ENCODE results near the gene GTF2F1. TPM values are rescaled to one million over a fixed set of nuclear protein-coding genes. Genes with fewer than 3 reads are reported as not detected.

GTF2F1 gene
- total and polyA plus RNA-seq, 10 of the 15 experiments (the other 5 are each of a cell fraction or from before 2014, with no cell fraction given), result 4.5 to 61.7 (median 48.5) TPM

DNA sequence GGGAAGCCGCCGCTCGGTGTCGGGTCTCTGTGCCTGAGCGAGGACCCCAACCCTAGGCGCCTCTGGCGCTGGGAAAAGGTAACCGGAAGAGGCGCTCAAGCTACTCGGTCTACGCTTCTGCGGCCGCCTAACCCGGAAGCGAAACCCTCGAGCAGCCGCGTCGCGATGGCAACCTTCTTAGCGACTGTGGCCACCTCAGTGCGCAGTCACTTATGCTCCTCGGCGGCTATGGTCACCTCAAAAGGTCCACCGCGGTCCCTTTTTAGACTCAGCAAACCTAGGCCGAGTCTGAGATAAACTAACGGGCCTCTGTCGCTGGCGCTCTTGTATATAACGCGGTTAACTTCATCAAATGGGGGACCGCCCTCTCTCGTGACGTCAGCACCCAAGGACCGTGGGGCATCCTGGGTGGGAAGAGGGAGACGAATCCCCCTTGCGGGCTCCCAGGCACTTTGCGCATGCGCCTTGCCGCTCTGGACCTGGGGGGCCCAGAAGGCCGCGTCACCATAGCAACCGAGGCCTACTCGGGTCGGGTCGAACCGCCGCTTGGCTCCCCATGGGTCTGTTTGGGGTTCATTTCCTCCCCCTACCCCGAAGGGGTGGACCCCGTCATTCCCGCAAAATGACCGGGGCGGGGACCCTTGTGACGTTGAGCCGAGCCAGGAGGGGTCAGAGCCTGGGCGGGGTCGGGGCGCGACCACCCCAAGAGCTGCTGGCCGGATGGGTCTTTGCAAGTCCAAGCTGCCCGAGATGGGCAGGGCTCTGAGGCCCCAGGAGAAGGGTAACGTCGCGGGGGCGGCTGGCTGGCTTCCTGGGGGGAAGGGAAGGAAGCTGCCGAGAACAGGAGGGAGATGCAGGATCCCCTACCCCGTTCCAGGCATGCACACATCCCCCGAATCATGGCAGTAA is at the start of gene GTF2F1 (continued):
- TF ChIP-seq ETV6 (conservative IDR thresholded peaks at IDR 0.05 in 1 of 2, IDR thresholded peaks at IDR 0.05 in 1 of 2; ENCODE audit: borderline replicate concordance in 1 of 2, low read depth in 1 of 2) (peak in 1 of 2 experiments; percentile 61; a peak in 1 of 4 replicates), JUND (IDR thresholded peaks at IDR 0.05; ENCODE audit: low read depth, low read length) (no peak), IKZF1 (conservative IDR thresholded peaks at IDR 0.05) (peak; percentile 55), KDM1A (IDR thresholded peaks at IDR 0.05; ENCODE audit: borderline replicate concordance) (no peak), HDAC2 (IDR thresholded peaks at IDR 0.05) (no peak), RFX5 (IDR thresholded peaks at IDR 0.05; ENCODE audit: low read depth, low read length) (0 out of 2 replicates have a peak, but pooled peaks have one; percentile 18), BRCA1 (IDR thresholded peaks at IDR 0.05; ENCODE audit: low read depth, low read length) (no peak), ZNF24 (IDR thresholded peaks at IDR 0.05) (peak; percentile 5; the same call in 1 of the 2 replicates), ZBTB4 (CRISPR knock-in tag; IDR thresholded peaks at IDR 0.05) (no peak), NR2F1 (conservative IDR thresholded peaks at IDR 0.05) (peak; percentile 56), ZNF622 (IDR thresholded peaks at IDR 0.05) (no peak), MEF2B (IDR thresholded peaks at IDR 0.05; ENCODE audit: partially characterized antibody, poor library complexity, severe bottlenecking) (peak; percentile 80), NBN (IDR thresholded peaks at IDR 0.05) (peak; percentile 98), TARDBP (IDR thresholded peaks at IDR 0.05; ENCODE audit: borderline replicate concordance) (no peak), KAT2A (conservative IDR thresholded peaks at IDR 0.05; ENCODE audit: control insufficient read depth, low read depth, low read length) (no peak), TCF12 (IDR thresholded peaks at IDR 0.05; ENCODE audit: low read depth, low read length) (no peak), SRF (IDR thresholded peaks at IDR 0.05; ENCODE audit: low read depth in 2 of 2, low read length in 2 of 2) (no peak), FOXK2 (IDR thresholded peaks at IDR 0.05) (no peak), STAT1 (conservative IDR thresholded peaks at IDR 0.05) (0 out of 2 replicates have a peak, but pooled peaks have one; percentile 31), EGR1 (IDR thresholded peaks at IDR 0.05; ENCODE audit: borderline replicate concordance in 1 of 2, low read depth in 2 of 2, low read length in 2 of 2) (peak in 1 of 2 experiments; percentile 85; a peak in 2 of 3 replicates), PAX8 (IDR thresholded peaks at IDR 0.05) (no peak), MXI1 (IDR thresholded peaks at IDR 0.05; ENCODE audit: low read depth, low read length) (peak; percentile 88)
- TF ChIP-seq, protein P1, sequence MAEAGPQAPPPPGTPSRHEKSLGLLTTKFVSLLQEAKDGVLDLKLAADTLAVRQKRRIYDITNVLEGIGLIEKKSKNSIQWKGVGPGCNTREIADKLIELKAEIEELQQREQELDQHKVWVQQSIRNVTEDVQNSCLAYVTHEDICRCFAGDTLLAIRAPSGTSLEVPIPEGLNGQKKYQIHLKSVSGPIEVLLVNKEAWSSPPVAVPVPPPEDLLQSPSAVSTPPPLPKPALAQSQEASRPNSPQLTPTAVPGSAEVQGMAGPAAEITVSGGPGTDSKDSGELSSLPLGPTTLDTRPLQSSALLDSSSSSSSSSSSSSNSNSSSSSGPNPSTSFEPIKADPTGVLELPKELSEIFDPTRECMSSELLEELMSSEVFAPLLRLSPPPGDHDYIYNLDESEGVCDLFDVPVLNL (IDR thresholded peaks at IDR 0.05; ENCODE audit: low read depth, low read length), result no peak
- TF ChIP-seq, protein P2, sequence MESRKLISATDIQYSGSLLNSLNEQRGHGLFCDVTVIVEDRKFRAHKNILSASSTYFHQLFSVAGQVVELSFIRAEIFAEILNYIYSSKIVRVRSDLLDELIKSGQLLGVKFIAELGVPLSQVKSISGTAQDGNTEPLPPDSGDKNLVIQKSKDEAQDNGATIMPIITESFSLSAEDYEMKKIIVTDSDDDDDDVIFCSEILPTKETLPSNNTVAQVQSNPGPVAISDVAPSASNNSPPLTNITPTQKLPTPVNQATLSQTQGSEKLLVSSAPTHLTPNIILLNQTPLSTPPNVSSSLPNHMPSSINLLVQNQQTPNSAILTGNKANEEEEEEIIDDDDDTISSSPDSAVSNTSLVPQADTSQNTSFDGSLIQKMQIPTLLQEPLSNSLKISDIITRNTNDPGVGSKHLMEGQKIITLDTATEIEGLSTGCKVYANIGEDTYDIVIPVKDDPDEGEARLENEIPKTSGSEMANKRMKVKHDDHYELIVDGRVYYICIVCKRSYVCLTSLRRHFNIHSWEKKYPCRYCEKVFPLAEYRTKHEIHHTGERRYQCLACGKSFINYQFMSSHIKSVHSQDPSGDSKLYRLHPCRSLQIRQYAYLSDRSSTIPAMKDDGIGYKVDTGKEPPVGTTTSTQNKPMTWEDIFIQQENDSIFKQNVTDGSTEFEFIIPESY (IDR thresholded peaks at IDR 0.05), result no peak
